GM12864 (cell line): ENCODE measurements around the gene ZNF296.

Source experiments
- DNase-seq: peaks from one replicate; pipeline ENCODE4 v3.0.0-alpha.2; 2011; ENCODE audit warnings: low read depth
- H3K4me3 ChIP-seq: 2 replicates; pipeline ENCODE4 v1.5.1; 2011; ENCODE audit warnings: mild to moderate bottlenecking, low read depth, low read length, control low read depth
- CTCF ChIP-seq: IDR thresholded peaks from 2 replicates; pipeline ENCODE4 v1.5.1; 2011; ENCODE audit warnings: low read depth, mild to moderate bottlenecking, moderate library complexity, low read length, control low read depth, inconsistent platforms; ENCODE audit errors: missing control alignments

The ZNF296 gene

GRCh38 chr19:45082170-45082569 lies 5.9 kb upstream of the ZNF296 start:
- no peak for DNase-seq
- no peak overlapping the region for H3K4me3 ChIP-seq
- TF ChIP-seq CTCF, result no peak

- DNase-seq, result no peak
- H3K4me3 ChIP-seq, result peak overlapping the region; percentile 85
- no peak for TF ChIP-seq CTCF
Observed at GRCh38 chr19:45079911-45080370, 3.7 kb upstream of the ZNF296 start.

- TF ChIP-seq CTCF, result peak; percentile 22
- peak within 1 kb of the TSS; percentile 85 for H3K4me3 ChIP-seq
- no peak for DNase-seq
Observed at GRCh38 chr19:45079063-45079910, 3.0 kb upstream of the ZNF296 start, which contains the start of gene GEMIN7. GEMIN7 (plus strand) TSS chr19:45079260; CDS start chr19:45090115, 10,855 bp downstream.

GRCh38 chr19:45078390-45079062 lies 2.2 kb upstream of the ZNF296 start:
- H3K4me3 ChIP-seq, result peak overlapping the region; percentile 85
- DNase-seq, result no peak
- no peak for TF ChIP-seq CTCF

GRCh38 chr19:45076851-45077730 lies 813 bp upstream of the ZNF296 start:
- H3K4me3 ChIP-seq, result peak overlapping the region; percentile 92; the same call in 1 of the 2 replicates
- DNase-seq, result no peak
- TF ChIP-seq CTCF, result no peak

GRCh38 chr19:45075301-45076028 lies 813 bp downstream of the ZNF296 start:
- peak; percentile 87 for DNase-seq
- TF ChIP-seq CTCF, result no peak

More at GRCh38 chr19:45075301-45076028, 813 bp downstream of the ZNF296 start:
- peak overlapping the region; percentile 92 for H3K4me3 ChIP-seq
